GM12801 (cell line): ENCODE results near the gene FRMD6.

ENCODE experiments used
- TF ChIP-seq, protein P1 (sequence below): IDR thresholded peaks from one replicate; pipeline ENCODE4 v1.5.1; 2011; ENCODE audit warnings: control low read depth; ENCODE audit not compliant: insufficient read length; ENCODE audit errors: extremely low read depth

FRMD6 gene

DNA sequence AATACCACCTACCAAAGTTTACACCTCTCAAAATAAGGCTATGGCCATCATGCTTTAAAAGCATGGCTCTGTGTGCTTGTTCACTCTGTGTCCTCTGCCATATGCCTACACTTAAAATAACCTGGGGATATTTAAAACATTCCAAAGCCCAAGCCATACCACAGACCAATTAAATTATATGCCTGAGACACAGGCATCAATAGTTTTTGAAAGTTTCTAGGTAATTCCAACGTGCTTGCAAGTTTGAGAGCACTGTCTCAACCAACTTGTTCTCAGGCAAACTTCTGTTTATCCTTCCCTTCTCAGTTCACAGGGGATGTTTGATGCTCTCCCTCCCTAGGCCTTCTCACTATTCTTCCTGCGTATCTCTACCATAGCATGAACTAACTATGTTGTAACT, 3.4 kb upstream of the FRMD6 start:
- TF ChIP-seq, protein P1, sequence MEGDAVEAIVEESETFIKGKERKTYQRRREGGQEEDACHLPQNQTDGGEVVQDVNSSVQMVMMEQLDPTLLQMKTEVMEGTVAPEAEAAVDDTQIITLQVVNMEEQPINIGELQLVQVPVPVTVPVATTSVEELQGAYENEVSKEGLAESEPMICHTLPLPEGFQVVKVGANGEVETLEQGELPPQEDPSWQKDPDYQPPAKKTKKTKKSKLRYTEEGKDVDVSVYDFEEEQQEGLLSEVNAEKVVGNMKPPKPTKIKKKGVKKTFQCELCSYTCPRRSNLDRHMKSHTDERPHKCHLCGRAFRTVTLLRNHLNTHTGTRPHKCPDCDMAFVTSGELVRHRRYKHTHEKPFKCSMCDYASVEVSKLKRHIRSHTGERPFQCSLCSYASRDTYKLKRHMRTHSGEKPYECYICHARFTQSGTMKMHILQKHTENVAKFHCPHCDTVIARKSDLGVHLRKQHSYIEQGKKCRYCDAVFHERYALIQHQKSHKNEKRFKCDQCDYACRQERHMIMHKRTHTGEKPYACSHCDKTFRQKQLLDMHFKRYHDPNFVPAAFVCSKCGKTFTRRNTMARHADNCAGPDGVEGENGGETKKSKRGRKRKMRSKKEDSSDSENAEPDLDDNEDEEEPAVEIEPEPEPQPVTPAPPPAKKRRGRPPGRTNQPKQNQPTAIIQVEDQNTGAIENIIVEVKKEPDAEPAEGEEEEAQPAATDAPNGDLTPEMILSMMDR, result no peak

DNA sequence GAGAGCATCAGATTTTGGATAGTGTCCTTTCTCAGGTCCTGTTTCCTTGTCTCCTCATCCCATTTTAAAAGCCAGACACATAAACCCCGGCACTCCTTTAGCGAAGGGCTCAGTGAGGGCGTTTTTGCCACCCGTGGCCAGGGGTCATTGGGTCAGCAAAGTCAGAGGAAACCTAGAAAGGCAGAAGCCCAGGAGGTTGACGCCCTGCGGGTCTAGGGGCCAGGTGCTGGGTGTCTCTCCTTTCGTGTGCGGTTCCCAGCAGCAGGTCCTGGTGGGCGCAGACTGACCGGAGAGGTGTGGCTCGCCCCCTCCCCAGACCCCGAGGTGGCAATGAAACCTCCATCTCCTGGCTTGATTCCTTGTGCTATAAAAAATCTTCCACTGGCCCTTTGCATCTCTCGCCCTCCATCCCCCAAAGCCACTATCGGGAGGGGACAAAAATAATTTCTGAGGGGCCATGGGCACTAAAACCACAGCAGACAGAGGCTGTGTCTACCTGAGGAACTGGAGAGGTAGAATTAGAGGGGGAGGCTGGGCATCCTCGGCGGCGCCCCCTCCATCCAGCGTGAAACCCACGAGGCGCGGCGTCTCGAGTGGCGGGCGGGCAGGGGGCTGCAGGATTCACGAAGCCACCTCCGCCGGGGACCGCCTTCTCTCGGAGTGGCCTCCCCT, 858 bp upstream of the FRMD6 start:
- TF ChIP-seq, protein P1, result no peak

DNA sequence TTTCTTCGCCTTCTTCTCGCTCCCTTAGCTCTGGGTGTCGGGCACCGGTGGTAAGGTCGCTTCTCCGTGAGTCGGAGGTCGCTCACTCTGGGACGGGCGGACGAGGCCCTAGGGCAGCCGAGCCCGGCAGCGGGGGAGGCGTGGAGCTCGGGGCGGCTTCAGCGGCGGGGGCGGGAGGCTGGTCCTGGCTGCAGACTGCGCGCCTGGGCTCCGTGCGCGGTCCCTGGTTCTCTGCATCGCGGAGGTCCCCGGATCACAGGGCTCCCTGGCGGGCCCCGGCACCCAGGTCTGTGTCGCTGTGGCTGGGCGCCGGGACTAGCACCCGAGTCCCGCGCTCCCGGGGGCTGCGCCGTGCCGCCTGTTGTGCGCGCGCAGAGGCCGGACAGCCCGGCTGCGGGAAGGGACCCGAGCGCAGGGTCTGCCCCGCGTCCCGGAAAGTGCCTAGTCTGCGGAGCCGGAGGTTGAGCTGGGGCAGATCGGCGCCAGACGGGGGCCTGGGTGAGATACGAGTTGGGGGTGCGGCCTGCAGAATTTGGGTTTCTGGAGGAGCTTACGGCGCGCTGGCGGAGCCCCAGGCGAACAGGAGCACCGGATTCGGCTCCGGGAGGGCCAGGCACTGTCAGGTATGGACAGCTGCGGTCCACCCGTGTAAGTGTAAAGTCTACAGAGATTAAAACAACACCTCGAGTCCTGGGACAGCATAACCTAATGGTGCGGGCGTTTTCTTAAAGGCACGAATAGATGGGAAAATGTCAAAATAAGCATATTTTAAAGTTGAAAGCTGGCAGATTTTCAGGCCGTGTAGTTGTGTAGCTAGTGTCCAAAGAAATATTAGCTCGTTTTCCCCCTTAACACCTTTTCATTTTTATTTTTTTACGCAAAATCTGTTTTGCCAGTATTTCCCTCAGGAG, 713 bp downstream of the FRMD6 start:
- TF ChIP-seq, protein P1, result no peak

DNA sequence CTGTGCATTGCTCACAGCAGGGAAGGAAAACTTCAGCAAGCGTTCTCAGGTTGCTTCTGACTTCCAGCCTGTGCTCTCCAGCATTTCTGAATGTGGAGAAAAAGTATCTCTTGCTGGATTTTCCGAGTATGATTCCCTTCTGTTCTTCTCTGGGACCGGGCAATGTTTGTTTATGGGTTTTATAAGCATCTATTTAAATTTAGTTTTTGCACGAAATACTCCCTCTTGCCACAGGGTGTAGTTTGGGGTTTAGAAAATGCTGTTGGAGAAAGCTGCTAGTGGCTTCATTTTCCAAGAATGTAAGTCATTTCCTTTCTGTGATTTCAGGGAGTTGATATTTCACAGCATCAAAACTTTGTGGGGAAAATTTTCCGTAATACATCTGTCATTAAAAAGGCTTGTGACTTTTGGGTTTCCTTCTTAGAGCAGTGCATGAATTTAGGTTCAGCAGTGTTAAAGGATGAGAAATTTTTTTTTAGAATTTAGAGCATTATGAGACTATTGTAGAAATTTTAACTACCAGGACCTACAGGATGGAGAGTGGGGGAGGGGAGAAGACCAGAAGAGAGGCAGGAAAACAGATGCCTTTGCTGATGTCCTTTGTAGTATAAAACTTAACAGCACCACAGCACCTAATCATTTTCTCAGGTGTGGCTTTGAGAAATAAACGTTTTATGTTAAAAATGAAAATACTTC, 1.5 kb downstream of the FRMD6 start:
- TF ChIP-seq, protein P1, result no peak

DNA sequence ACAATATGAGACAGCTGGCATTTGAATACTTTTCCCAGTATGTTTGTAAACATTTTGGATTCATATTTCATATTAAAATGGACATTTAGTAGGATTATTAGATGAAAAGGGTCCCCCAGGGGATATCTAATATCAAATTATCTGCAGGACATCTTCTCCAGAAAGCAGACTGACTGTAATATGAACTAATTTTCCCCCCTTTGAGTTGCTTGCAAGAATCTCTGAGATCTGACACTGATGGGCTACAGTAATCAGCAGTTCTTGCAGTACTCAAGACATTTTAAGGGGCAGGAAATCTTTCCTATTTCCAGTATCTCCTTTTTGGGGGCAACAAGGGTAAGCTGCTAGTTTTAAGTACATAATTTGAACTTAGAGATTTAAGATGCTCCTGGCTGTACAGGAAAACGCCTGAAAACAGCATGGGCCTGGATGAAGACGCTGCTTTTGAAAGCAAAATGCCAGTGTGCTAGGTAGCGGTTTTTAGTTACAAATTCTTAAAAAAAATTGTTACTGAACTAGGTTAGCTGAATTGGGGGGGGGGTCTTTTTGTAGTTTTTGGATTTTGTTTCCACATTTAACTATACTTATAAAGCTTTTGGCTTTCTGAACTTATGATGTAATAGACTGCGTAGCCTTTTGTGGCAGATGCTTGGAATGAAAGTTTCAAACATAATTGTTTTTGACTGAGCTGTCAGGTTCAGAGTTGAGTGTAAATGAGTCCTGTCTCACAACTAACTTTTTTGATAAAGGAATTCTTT, 2.2 kb downstream of the FRMD6 start:
- TF ChIP-seq, protein P1, result no peak

DNA sequence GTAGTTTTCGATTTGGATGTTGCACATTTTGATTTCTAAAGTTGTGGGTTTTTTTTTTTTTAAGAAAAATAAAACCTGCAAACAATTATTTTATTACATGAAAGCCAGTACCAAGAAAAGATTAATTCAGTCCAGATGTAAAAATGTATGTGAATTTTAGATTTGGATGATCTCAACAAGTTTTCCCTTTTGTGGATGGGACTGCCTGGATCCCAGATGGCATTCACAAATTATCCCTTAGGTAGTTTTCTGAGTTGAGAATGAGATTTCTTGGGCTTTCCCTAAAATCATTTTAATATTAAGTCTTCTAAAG, 2.8 kb downstream of the FRMD6 start:
- TF ChIP-seq, protein P1, result no peak

DNA sequence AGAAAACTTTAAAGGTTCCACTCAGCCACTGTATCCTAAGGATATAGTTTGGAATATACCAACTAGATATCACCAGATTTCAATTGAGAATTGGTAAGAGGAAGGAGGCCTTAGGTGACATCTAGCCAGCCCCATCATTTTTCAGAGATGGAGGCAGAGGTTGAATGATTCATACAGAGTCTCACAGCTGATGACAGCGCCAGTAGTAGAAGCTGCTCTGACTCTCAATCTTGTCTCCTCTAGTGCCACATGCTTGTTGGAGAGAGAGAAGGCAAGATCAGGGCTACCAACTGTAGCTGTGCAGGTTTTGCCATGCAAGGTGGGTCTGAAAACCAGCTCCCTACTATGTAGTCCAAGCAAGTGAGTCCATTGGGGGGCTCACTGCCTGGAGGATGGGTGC, 6.1 kb downstream of the FRMD6 start:
- TF ChIP-seq, protein P1, result no peak
